Loucy (cell line): ENCODE results near the gene SUCLG1.

Experiments used
- EZH2phosphoT487 ChIP-seq: fragments of 200-600 bp; IDR thresholded peaks from 2 replicates; pipeline ENCODE4 v1.6.1; 2018; ENCODE audit warnings: antibody characterized with exemption, mild to moderate bottlenecking, moderate library complexity, borderline replicate concordance
- TF ChIP-seq, protein P1 (sequence below): fragments of 200-600 bp; sonication (generic); conservative IDR thresholded peaks from 2 replicates; pipeline ENCODE4 v1.5.1; 2014; ENCODE audit warnings: mild to moderate bottlenecking, antibody characterized with exemption, low read length

DNA sequence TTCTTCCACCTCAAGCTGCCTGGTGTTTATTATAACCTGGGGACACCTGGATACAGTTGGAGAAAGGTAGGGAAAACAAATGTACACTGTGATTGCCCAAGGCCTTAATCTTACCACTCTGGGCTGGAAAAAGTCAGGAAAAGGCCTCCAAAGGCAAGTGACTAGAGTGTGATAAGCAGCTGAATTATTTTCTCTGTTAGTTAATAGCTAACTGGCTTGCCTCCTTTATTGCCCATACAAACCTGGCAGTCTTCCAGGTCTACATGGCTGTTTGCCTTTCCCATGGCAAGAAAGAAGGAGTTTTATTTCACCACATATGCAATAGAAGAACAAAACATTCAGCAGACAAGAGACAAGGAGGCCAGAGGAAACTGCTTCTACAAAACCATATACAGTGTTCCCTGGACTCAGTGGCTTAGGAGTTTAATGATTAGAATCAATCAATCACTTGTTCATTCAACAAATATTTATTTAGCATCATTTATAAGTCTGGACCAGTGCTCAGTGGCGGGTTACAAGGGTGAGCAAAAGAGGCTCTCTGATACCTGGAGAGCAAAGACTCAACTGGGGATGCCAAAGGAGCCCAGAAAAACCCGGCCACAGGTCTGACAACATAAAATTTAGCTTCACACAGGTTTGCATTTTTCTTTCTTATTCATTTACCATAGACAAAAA, 27.5 kb upstream of the SUCLG1 start:
- TF ChIP-seq, protein P1, sequence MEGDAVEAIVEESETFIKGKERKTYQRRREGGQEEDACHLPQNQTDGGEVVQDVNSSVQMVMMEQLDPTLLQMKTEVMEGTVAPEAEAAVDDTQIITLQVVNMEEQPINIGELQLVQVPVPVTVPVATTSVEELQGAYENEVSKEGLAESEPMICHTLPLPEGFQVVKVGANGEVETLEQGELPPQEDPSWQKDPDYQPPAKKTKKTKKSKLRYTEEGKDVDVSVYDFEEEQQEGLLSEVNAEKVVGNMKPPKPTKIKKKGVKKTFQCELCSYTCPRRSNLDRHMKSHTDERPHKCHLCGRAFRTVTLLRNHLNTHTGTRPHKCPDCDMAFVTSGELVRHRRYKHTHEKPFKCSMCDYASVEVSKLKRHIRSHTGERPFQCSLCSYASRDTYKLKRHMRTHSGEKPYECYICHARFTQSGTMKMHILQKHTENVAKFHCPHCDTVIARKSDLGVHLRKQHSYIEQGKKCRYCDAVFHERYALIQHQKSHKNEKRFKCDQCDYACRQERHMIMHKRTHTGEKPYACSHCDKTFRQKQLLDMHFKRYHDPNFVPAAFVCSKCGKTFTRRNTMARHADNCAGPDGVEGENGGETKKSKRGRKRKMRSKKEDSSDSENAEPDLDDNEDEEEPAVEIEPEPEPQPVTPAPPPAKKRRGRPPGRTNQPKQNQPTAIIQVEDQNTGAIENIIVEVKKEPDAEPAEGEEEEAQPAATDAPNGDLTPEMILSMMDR = no peak
- TF ChIP-seq EZH2phosphoT487 = no peak
